NT2/D1 (cell line): Measurements from ENCODE around the gene RSPH3.

Experiments
- DNase-seq: peaks from one replicate; pipeline ENCODE4 v3.0.0-alpha.2; 2011; ENCODE audit warnings: low read depth, low spot score
- H3K27me3 ChIP-seq: 2 replicates; pipeline ENCODE4 v1.6.0; 2011; ENCODE audit warnings: mild to moderate bottlenecking; ENCODE audit not compliant: insufficient read length, insufficient read depth
- H3K36me3 ChIP-seq: 2 replicates; pipeline ENCODE4 v1.6.1; 2011; ENCODE audit warnings: mild to moderate bottlenecking, low read length, mixed read lengths; ENCODE audit not compliant: insufficient read depth, insufficient read length
- H3K4me1 ChIP-seq: 2 replicates; pipeline ENCODE4 v1.5.1; 2011; ENCODE audit not compliant: insufficient read depth, insufficient read length
- H3K4me3 ChIP-seq: 2 replicates; pipeline ENCODE4 v1.5.1; 2011; ENCODE audit warnings: low read depth; ENCODE audit not compliant: insufficient read length
- H3K9ac ChIP-seq: 2 replicates; pipeline ENCODE4 v1.6.0; 2011; ENCODE audit warnings: low read depth; ENCODE audit not compliant: insufficient read length
- H3K9me3 ChIP-seq: 2 replicates; pipeline ENCODE4 v1.5.1; 2011; ENCODE audit warnings: mild to moderate bottlenecking, low read length; ENCODE audit not compliant: insufficient read depth
- SUZ12 ChIP-seq: IDR thresholded peaks from 2 replicates; pipeline ENCODE4 v1.6.1; 2011; ENCODE audit not compliant: insufficient read length, insufficient read depth; ENCODE audit errors: extremely low read depth
- YY1 ChIP-seq: IDR thresholded peaks from 2 replicates; pipeline ENCODE4 v1.6.1; 2011; ENCODE audit not compliant: insufficient read length, insufficient read depth
- ZNF274 ChIP-seq: IDR thresholded peaks from 2 replicates; pipeline ENCODE4 v1.6.1; 2011; ENCODE audit warnings: mild to moderate bottlenecking, low read depth, low read length

Gene RSPH3

GRCh38 chr6:158947284-158947683 is 52.7 kb downstream of the RSPH3 start:
- Histone ChIP-seq H3K9ac (no peak overlapping the region), H3K27me3 (no peaks in the 10 kb centered on the region), H3K36me3 (no peaks in the 10 kb centered on the region), H3K4me1 (no peaks in the 10 kb centered on the region), H3K9me3 (no peaks in the 10 kb centered on the region), H3K4me3 (no peak overlapping the region)
- TF ChIP-seq SUZ12 (no peak), ZNF274 (no peak), YY1 (no peak)
- no peak for DNase-seq

GRCh38 chr6:158943380-158944032 is 56.5 kb downstream of the RSPH3 start:
- no peak for DNase-seq
- no peaks in the 10 kb centered on the region for H3K36me3 ChIP-seq
- no peaks in the 10 kb centered on the region for H3K4me1 ChIP-seq
- no peaks in the 10 kb centered on the region for H3K27me3 ChIP-seq
- no peak for TF ChIP-seq YY1
- no peak for TF ChIP-seq SUZ12
- no peak for TF ChIP-seq ZNF274
- no peak overlapping the region for H3K4me3 ChIP-seq
- no peaks in the 10 kb centered on the region for H3K9me3 ChIP-seq
- no peak overlapping the region for H3K9ac ChIP-seq

- H3K4me3 ChIP-seq = no peak overlapping the region
- H3K9ac ChIP-seq = no peak overlapping the region
- no peaks in the 10 kb centered on the region for H3K36me3 ChIP-seq
- H3K9me3 ChIP-seq = no peaks in the 10 kb centered on the region
- TF ChIP-seq SUZ12 = no peak
- TF ChIP-seq ZNF274 = no peak
- TF ChIP-seq YY1 = no peak
- peaks cover under 1% of the 10 kb centered on the region for H3K4me1 ChIP-seq
- no peaks in the 10 kb centered on the region for H3K27me3 ChIP-seq
- no peak for DNase-seq
Measured at GRCh38 chr6:158942349-158942748, 57.7 kb downstream of the RSPH3 start.

- TF ChIP-seq ZNF274 (no peak), SUZ12 (no peak), YY1 (no peak)
- Histone ChIP-seq H3K36me3 (no peaks in the 10 kb centered on the region), H3K4me1 (peaks cover 2% of the 10 kb centered on the region), H3K27me3 (no peaks in the 10 kb centered on the region), H3K4me3 (no peak overlapping the region), H3K9ac (no peak overlapping the region), H3K9me3 (no peaks in the 10 kb centered on the region)
- no peak for DNase-seq
Measured at GRCh38 chr6:158941246-158941645, 58.8 kb downstream of the RSPH3 start.

- Histone ChIP-seq H3K4me3 (no peak overlapping the region), H3K36me3 (no peaks in the 10 kb centered on the region), H3K27me3 (no peaks in the 10 kb centered on the region), H3K4me1 (peaks cover 2% of the 10 kb centered on the region), H3K9me3 (no peaks in the 10 kb centered on the region), H3K9ac (no peak overlapping the region)
- no peak for DNase-seq
- TF ChIP-seq YY1 = no peak
Measured at GRCh38 chr6:158939255-158940159, 60.5 kb downstream of the RSPH3 start.

GRCh38 chr6:158938811-158939254 is 61.2 kb downstream of the RSPH3 start:
- Histone ChIP-seq H3K27me3 (no peaks in the 10 kb centered on the region), H3K9me3 (no peaks in the 10 kb centered on the region), H3K4me3 (no peak overlapping the region), H3K4me1 (peaks cover 2% of the 10 kb centered on the region), H3K9ac (no peak overlapping the region), H3K36me3 (no peaks in the 10 kb centered on the region)
- DNase-seq = no peak
- TF ChIP-seq ZNF274 = no peak
- TF ChIP-seq SUZ12 = no peak
- TF ChIP-seq YY1 = no peak

- H3K27me3 ChIP-seq = no peaks in the 10 kb centered on the region
- no peak overlapping the region for H3K4me3 ChIP-seq
- DNase-seq = no peak
- H3K9me3 ChIP-seq = no peaks in the 10 kb centered on the region
- peaks cover 2% of the 10 kb centered on the region for H3K4me1 ChIP-seq
- TF ChIP-seq SUZ12 = no peak
- TF ChIP-seq YY1 = no peak
- no peak for TF ChIP-seq ZNF274
- H3K9ac ChIP-seq = no peak overlapping the region
- no peaks in the 10 kb centered on the region for H3K36me3 ChIP-seq
Measured at GRCh38 chr6:158938220-158938619, 61.8 kb downstream of the RSPH3 start.
